Choroid plexus epithelial cell (primary cell): ENCODE results near the gene TNFSF9.
"Not testable (repeated sequence)": the region's sequence is repeated elsewhere in the genome, so short reads cannot be mapped to it uniquely, and the experiment has no call there.

Source experiments
- DNase-seq: peaks from one replicate; pipeline ENCODE4 v3.0.0-alpha.2; 2010; ENCODE audit warnings: low read depth
- H3K4me3 ChIP-seq: 2 replicates; pipeline ENCODE4 v1.5.1; 2011; ENCODE audit warnings: low read depth, mild to moderate bottlenecking, control low read depth, low read length, moderate library complexity
- TF ChIP-seq, protein P1 (sequence below): conservative IDR thresholded peaks from 2 replicates; pipeline ENCODE4 v1.5.1; 2011; ENCODE audit warnings: low read depth, mild to moderate bottlenecking, control low read depth, inconsistent platforms, low read length, moderate library complexity

TNFSF9 gene

DNA sequence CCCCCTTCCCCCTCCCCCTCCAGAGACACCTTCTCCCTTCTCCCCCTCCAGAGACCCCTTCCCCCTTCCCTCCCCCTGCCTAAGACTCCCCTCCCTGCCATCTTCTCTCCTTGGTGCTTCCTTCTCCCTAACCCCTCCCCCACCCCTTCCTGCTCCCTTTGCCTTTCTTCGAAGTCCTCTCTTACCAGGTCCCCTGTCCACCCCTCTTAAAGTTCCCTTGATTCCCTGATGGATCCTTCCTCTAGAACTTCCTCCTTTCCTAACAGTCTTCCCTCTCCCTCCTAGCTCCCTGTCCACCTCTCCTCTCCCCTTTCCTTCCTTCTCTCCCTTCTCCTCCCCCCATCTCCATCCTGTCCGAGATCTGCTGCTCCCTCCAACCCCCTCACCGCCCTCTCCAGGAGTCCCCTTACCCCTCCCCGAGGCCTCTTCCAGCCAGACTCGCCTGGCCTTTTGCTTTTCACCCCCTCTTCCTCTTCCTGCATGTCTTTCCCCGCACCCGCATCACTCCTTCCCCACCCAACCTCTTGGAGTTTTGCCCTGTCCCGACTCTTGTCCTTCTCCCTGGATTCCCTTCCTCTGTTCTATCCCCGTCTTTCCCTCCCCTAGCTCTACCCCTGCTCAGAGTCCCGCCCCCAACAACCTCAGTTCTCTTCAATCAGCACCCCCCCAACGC, 3.1 kb downstream of the TNFSF9 start:
- DNase-seq: no peak
- H3K4me3 ChIP-seq: no peak overlapping the region
- TF ChIP-seq, protein P1, sequence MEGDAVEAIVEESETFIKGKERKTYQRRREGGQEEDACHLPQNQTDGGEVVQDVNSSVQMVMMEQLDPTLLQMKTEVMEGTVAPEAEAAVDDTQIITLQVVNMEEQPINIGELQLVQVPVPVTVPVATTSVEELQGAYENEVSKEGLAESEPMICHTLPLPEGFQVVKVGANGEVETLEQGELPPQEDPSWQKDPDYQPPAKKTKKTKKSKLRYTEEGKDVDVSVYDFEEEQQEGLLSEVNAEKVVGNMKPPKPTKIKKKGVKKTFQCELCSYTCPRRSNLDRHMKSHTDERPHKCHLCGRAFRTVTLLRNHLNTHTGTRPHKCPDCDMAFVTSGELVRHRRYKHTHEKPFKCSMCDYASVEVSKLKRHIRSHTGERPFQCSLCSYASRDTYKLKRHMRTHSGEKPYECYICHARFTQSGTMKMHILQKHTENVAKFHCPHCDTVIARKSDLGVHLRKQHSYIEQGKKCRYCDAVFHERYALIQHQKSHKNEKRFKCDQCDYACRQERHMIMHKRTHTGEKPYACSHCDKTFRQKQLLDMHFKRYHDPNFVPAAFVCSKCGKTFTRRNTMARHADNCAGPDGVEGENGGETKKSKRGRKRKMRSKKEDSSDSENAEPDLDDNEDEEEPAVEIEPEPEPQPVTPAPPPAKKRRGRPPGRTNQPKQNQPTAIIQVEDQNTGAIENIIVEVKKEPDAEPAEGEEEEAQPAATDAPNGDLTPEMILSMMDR: no peak

DNA sequence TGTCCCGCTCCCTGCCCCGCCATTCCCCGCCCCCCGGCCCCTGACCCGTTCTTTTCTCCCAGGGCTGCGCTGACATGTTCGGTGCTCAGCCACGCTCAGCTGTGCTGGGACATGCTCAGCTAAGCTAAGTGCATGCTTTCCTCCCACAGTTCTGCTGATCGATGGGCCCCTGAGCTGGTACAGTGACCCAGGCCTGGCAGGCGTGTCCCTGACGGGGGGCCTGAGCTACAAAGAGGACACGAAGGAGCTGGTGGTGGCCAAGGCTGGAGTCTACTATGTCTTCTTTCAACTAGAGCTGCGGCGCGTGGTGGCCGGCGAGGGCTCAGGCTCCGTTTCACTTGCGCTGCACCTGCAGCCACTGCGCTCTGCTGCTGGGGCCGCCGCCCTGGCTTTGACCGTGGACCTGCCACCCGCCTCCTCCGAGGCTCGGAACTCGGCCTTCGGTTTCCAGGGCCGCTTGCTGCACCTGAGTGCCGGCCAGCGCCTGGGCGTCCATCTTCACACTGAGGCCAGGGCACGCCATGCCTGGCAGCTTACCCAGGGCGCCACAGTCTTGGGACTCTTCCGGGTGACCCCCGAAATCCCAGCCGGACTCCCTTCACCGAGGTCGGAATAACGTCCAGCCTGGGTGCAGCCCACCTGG, 3.7 kb downstream of the TNFSF9 start:
- no peak overlapping the region for H3K4me3 ChIP-seq
- TF ChIP-seq, protein P1: no peak
- DNase-seq: no peak

DNA sequence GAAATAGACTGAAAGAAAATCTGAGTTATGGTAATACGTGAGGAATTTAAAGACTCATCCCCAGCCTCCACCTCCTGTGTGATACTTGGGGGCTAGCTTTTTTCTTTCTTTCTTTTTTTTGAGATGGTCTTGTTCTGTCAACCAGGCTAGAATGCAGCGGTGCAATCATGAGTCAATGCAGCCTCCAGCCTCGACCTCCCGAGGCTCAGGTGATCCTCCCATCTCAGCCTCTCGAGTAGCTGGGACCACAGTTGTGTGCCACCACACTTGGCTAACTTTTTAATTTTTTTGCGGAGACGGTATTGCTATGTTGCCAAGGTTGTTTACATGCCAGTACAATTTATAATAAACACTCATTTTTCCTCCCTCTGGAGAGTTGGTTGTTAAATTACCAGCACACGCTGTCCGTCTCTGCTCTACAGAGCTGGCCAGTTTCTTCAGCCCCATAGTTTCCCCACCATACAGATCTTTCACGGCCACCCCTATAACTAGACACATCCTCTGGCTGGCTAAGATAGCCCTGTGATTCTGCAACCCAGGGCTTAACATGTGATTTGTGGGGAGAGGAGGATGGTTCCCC, 4.8 kb downstream of the TNFSF9 start:
- TF ChIP-seq, protein P1: no peak
- no peak overlapping the region for H3K4me3 ChIP-seq
- no peak for DNase-seq

DNA sequence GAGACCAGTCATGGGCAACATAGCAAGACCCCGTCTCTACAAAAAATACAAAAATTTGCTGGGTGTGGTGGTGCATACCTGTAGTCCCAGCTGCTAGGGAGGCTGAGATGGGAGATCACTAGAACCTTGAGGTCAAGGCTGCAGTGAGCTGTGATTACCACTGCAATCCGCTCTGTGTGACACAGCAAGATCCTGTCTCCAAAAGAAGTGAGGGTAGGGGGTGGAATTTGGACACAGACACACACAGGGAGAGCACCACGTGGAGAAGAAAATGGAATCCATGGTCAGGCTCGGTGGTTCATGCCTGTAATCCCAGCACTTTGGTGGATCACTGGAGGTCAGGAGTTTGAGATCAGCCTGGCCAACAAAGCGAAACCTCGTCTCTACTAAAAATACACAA, 8.7 kb downstream of the TNFSF9 start:
- DNase-seq: no peak
- TF ChIP-seq, protein P1: no peak
- no peak overlapping the region for H3K4me3 ChIP-seq

DNA sequence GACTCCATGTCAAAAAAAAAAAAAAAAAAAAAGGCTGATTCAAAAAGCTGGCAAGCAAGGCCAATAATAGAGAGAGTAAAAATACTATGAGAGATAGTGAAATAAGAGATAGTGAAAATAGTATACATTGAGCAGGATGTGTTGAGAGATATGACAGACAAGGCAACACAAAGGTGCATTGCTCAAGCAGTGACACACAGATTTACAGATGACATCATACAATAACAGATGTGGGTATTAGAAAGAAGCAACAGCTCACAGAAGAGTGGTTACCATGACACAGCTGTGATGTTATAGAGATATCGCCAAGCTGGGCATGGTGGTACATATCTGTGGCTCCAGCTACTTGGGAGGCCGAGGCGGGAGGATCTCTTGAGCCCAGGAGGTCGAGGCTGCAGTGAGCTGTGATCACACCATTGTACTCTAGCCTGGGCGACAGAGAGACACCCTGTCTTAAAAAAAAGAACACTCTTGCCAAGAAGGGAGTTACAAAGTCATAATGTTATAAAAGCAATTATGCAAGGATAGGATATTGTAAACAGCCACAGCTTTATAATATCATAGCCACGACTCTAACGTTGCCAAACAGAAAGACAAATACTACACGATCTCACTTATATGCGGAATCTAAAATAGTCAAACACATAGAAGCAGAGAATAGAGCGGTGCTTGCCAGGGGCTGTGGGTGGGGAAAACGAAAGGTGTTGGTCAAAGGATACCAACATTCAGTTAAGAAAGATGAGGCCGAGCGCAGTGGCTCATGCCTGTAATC, 10.3 kb downstream of the TNFSF9 start:
- no peak overlapping the region for H3K4me3 ChIP-seq
- TF ChIP-seq, protein P1: no peak
- DNase-seq: no peak

DNA sequence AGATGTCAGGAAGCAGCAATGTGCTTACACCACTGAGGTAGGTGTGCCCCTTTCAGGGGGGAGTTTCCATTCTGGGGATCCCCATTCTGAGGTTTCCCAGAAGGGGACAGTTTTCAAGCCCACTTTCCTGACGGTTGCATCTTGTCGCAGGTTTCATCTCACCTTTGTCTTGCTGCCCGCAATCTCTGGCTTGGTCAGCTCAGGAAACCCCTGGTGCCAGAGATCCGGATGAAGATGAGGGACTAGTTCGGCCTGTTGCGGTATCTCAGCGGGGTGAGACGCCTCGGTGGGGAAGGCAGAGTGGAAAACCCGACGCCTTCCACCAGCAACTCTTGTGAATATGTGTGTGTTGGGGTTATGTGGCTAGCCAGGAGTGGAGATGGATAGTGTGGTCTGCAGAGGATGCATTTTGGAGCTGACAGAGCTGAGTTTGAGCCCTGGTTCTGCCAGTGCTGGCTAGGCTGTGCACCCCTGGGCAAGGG, 13.1 kb downstream of the TNFSF9 start:
- TF ChIP-seq, protein P1: no peak
- H3K4me3 ChIP-seq: no peak overlapping the region
- no peak for DNase-seq

DNA sequence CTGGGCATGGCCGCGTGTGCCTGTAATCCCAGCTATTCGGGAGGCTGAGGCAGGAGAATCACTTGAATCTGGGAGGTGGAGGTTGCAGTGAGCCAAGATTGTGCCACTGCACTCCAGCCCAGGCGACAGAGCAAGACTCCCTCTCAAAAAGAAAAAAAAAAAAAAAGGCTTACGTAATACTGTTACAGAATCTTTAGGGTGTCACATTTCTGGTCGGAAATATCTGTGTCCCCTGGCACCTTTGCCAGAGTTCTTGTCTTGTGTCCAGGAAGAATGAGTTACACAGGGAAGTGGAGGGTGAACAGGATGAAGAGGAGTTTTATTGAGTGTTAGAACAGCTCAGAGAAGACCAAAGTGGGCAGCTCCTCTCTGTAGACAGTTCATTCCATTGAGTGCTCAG, 19.9 kb downstream of the TNFSF9 start:
- H3K4me3 ChIP-seq, DNase-seq: not testable (repeated sequence)
